C4-2B (cell line): ENCODE measurements around the gene SLC17A3.

Source experiments
- H3K27ac ChIP-seq: fragments of 450-650 bp; 2 replicates; pipeline ENCODE4 v1.5.1; 2017
- CTCF ChIP-seq: fragments of 450-650 bp; conservative IDR thresholded peaks from 2 replicates; pipeline ENCODE4 v1.5.1; 2017; ENCODE audit warnings: mild to moderate bottlenecking
- ZFX ChIP-seq: fragments of 450-650 bp; IDR thresholded peaks from 2 replicates; pipeline ENCODE4 v1.6.1; 2017

SLC17A3 gene

GRCh38 chr6:25916330-25916729 is 42.3 kb upstream of the SLC17A3 start:
- no peak overlapping the region for H3K27ac ChIP-seq
- TF ChIP-seq ZFX: no peak
- TF ChIP-seq CTCF: no peak

- no peak overlapping the region for H3K27ac ChIP-seq
- TF ChIP-seq CTCF (no peak), ZFX (no peak)
These were observed 39.7 kb upstream of the SLC17A3 start for GRCh38 chr6:25913741-25914140.

GRCh38 chr6:25911351-25911750 is 37.3 kb upstream of the SLC17A3 start:
- TF ChIP-seq CTCF (no peak), ZFX (no peak)
- no peak overlapping the region for H3K27ac ChIP-seq

GRCh38 chr6:25907475-25908014 is 33.5 kb upstream of the SLC17A3 start:
- H3K27ac ChIP-seq: no peak overlapping the region
- no peak for TF ChIP-seq ZFX
- TF ChIP-seq CTCF: no peak

GRCh38 chr6:25903467-25904099 is 29.5 kb upstream of the SLC17A3 start:
- no peak for TF ChIP-seq CTCF
- TF ChIP-seq ZFX: no peak
- H3K27ac ChIP-seq: no peak overlapping the region

- TF ChIP-seq CTCF (no peak), ZFX (no peak)
- no peak overlapping the region for H3K27ac ChIP-seq
These were observed 28.0 kb upstream of the SLC17A3 start for GRCh38 chr6:25902071-25902470.

GRCh38 chr6:25900843-25901242 is 26.8 kb upstream of the SLC17A3 start:
- TF ChIP-seq ZFX (no peak), CTCF (no peak)
- no peak overlapping the region for H3K27ac ChIP-seq
